Measurements from ENCODE around the gene C11orf68. TPM values are rescaled to one million over a fixed set of nuclear protein-coding genes. Genes with fewer than 3 reads are reported as not detected.

Gene C11orf68
- total RNA-seq, 1 experiment from 2014 or later, result 36.5 TPM

DNA sequence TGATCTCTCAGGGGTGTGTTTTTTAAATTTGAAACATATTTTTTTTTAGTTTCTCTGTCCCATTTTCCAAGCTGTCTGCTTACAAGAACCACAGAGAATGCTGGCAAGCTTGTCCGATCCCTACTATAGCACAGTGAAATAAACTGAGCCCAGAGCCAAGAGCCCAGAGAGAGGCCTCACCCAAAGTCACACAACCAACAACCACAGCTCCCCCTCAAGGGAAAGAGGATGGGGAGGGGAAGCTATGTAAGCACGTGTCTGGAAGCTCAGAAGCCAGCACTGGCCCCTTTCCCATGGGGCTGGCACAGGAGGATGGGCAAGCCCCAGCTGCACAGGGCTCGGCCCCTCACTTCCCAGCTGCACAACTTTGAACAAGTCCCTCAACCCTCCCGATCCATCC, 39.4 kb upstream of the C11orf68 start:
- Histone ChIP-seq H4K20me1 (ENCODE audit: insufficient read depth) (peaks cover 4% of the 10 kb centered on the region), H3K79me2 (ENCODE audit: low read depth) (peaks cover 18% of the 10 kb centered on the region), H3K36me3 (ENCODE audit: low read depth) (no peaks in the 10 kb centered on the region), H3F3A (ENCODE audit: insufficient read depth, low read depth) (no peaks in the 10 kb centered on the region; the same call in 1 of the 2 replicates), H3K9me2 (ENCODE audit: insufficient read depth) (no peaks in the 10 kb centered on the region), H3K4me3 (no peak overlapping the region), H3K4me2 (no peak overlapping the region), H3K9me3 (ENCODE audit: insufficient read depth, low read depth) (no peaks in the 10 kb centered on the region), H2AFZ (no peak overlapping the region), H3K27me3 (ENCODE audit: insufficient read depth, low read depth) (no peaks in the 10 kb centered on the region), H3K27ac (no peak overlapping the region), H3K4me1 (replicated peaks; ENCODE audit: insufficient read depth) (peaks cover 10% of the 10 kb centered on the region)
- intact Hi-C loops (cut with micrococcal nuclease; ENCODE audit: unreplicated experiment), result no loop called here
- DNase-seq, result no peak
- TF ChIP-seq, protein P1, sequence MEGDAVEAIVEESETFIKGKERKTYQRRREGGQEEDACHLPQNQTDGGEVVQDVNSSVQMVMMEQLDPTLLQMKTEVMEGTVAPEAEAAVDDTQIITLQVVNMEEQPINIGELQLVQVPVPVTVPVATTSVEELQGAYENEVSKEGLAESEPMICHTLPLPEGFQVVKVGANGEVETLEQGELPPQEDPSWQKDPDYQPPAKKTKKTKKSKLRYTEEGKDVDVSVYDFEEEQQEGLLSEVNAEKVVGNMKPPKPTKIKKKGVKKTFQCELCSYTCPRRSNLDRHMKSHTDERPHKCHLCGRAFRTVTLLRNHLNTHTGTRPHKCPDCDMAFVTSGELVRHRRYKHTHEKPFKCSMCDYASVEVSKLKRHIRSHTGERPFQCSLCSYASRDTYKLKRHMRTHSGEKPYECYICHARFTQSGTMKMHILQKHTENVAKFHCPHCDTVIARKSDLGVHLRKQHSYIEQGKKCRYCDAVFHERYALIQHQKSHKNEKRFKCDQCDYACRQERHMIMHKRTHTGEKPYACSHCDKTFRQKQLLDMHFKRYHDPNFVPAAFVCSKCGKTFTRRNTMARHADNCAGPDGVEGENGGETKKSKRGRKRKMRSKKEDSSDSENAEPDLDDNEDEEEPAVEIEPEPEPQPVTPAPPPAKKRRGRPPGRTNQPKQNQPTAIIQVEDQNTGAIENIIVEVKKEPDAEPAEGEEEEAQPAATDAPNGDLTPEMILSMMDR (conservative IDR thresholded peaks at IDR 0.05), result no peak
- TF ChIP-seq EZH2 (IDR thresholded peaks at IDR 0.05; ENCODE audit: low read depth), result no peak
- BruUV-seq (replicated peaks), result no TSS peak
- ChIA-PET POLR2A (ENCODE audit: unreplicated experiment) (no interaction called here), CTCF (no interaction called here)

DNA sequence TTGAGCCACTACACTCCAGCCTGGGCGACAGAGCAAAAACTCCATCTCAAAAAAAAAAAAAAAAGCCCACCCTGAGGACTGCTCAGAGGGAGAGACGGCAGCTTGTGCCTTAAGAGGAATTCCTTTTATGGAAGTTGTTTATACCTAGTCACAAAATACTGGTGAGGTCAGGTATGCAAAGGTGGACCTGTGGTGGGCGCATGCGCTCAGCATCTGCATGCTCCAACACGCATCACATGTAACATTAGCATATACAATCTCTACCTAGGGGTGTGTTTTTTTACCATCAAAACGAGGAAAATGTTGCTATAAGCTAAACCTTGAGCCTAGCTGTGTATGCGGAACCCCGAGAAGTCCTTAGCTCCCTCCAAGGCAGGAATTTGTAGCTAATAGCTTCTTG, 35.9 kb upstream of the C11orf68 start:
- H3K27ac ChIP-seq, result no peak overlapping the region
- H3K4me1 ChIP-seq (replicated peaks; ENCODE audit: insufficient read depth), result no peaks in the 10 kb centered on the region
- H3K4me3 ChIP-seq, result no peak overlapping the region
- H3K36me3 ChIP-seq (ENCODE audit: low read depth), result no peaks in the 10 kb centered on the region
- no peak for DNase-seq
- H3K4me2 ChIP-seq, result no peak overlapping the region
- no peaks in the 10 kb centered on the region for H4K20me1 ChIP-seq (ENCODE audit: insufficient read depth)
- H3K9me2 ChIP-seq (ENCODE audit: insufficient read depth), result no peaks in the 10 kb centered on the region
- TF ChIP-seq, protein P1 (conservative IDR thresholded peaks at IDR 0.05), result no peak
- TF ChIP-seq EZH2 (IDR thresholded peaks at IDR 0.05; ENCODE audit: low read depth), result no peak
- POLR2A ChIA-PET (ENCODE audit: unreplicated experiment), result no interaction called here
- intact Hi-C loops (cut with micrococcal nuclease; ENCODE audit: unreplicated experiment), result no loop called here
- no peaks in the 10 kb centered on the region for H3F3A ChIP-seq (ENCODE audit: insufficient read depth, low read depth)
- H3K79me2 ChIP-seq (ENCODE audit: low read depth), result no peaks in the 10 kb centered on the region
- no peak overlapping the region for H2AFZ ChIP-seq
- CTCF ChIA-PET, result interaction anchor here (0.6 kb wide), 2 partner anchors 56 to 152 kb away, joined by 3 to 11 read pairs; no protein-coding TSS in a partner anchor
- H3K9me3 ChIP-seq (ENCODE audit: insufficient read depth, low read depth), result no peaks in the 10 kb centered on the region
- no TSS peak for BruUV-seq (replicated peaks)
- no peaks in the 10 kb centered on the region for H3K27me3 ChIP-seq (ENCODE audit: insufficient read depth, low read depth)

DNA sequence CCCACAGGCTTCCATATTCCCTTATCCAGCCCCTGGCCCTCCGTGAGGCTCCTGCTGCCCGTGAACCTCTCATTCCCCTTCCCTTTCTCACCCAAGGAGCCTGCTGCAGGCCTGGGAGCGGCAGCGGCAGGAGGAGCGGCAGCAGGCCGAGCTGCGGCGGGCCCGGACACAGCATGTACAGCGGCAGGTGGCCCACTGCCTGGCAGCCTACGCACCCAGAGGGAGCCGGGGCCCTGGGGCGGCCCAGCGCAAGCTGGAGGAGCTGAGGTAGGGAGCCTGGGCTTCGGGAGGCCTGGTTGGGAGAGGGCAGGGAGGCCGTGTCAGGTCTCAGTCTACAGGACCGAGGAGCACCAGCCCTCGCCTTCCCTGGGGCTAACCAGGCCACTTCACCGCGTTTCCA, 34.6 kb upstream of the C11orf68 start:
- Histone ChIP-seq H3K36me3 (ENCODE audit: low read depth) (no peaks in the 10 kb centered on the region), H3K27ac (no peak overlapping the region), H3K9me3 (ENCODE audit: insufficient read depth, low read depth) (no peaks in the 10 kb centered on the region), H3K4me1 (replicated peaks; ENCODE audit: insufficient read depth) (no peaks in the 10 kb centered on the region), H3K4me2 (no peak overlapping the region), H2AFZ (no peak overlapping the region), H3K79me2 (ENCODE audit: low read depth) (no peaks in the 10 kb centered on the region), H4K20me1 (ENCODE audit: insufficient read depth) (no peaks in the 10 kb centered on the region), H3K9me2 (ENCODE audit: insufficient read depth) (no peaks in the 10 kb centered on the region), H3K27me3 (ENCODE audit: insufficient read depth, low read depth) (no peaks in the 10 kb centered on the region), H3F3A (ENCODE audit: insufficient read depth, low read depth) (no peaks in the 10 kb centered on the region), H3K4me3 (no peak overlapping the region)
- intact Hi-C loops (cut with micrococcal nuclease; ENCODE audit: unreplicated experiment), result no loop called here
- no TSS peak for BruUV-seq (replicated peaks)
- ChIA-PET POLR2A (ENCODE audit: unreplicated experiment) (no interaction called here), CTCF (no interaction called here)
- TF ChIP-seq EZH2 (IDR thresholded peaks at IDR 0.05; ENCODE audit: low read depth), result no peak
- TF ChIP-seq, protein P1 (conservative IDR thresholded peaks at IDR 0.05), result no peak
- no peak for DNase-seq
